Measurements from ENCODE around the gene GATAD2A.

GATAD2A gene

DNA sequence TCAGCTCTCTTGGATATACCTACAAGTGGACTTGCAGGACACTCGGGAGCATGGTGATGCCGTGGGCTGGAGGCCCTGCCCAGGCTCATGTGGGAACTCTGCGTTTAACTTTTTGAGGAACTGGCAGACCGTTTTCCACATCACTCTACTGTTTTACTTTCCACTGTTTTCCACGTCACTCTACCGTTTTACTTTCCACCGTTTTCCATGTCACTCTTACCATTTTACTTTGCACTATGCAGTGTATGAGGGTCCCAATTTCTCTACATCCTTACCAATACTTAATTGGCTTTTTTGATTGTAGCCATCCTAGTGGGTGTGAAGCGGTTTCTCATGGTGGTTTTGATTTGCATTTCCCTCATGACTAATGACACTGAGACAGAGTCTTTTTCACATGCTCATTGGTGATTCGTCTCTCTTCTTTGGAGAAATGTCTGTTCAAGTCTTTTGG, 40.5 kb downstream of the GATAD2A start:
- no peak overlapping the region for H3K4me3 ChIP-seq (ENCODE audit: low read depth, low read length)
- TF ChIP-seq POLR2A (IDR thresholded peaks at IDR 0.05; ENCODE audit: extremely low read depth, insufficient read length), result no peak
- TF ChIP-seq MYC (IDR thresholded peaks at IDR 0.05; ENCODE audit: low read depth, low read length), result no peak
- TF ChIP-seq, protein P1, sequence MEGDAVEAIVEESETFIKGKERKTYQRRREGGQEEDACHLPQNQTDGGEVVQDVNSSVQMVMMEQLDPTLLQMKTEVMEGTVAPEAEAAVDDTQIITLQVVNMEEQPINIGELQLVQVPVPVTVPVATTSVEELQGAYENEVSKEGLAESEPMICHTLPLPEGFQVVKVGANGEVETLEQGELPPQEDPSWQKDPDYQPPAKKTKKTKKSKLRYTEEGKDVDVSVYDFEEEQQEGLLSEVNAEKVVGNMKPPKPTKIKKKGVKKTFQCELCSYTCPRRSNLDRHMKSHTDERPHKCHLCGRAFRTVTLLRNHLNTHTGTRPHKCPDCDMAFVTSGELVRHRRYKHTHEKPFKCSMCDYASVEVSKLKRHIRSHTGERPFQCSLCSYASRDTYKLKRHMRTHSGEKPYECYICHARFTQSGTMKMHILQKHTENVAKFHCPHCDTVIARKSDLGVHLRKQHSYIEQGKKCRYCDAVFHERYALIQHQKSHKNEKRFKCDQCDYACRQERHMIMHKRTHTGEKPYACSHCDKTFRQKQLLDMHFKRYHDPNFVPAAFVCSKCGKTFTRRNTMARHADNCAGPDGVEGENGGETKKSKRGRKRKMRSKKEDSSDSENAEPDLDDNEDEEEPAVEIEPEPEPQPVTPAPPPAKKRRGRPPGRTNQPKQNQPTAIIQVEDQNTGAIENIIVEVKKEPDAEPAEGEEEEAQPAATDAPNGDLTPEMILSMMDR (IDR thresholded peaks at IDR 0.05; ENCODE audit: low read depth, low read length), result no peak
- TF ChIP-seq, protein P2, sequence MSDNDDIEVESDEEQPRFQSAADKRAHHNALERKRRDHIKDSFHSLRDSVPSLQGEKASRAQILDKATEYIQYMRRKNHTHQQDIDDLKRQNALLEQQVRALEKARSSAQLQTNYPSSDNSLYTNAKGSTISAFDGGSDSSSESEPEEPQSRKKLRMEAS (IDR thresholded peaks at IDR 0.05; ENCODE audit: low read depth, low read length), result no peak
- DNase-seq (ENCODE audit: low read depth), result no peak

DNA sequence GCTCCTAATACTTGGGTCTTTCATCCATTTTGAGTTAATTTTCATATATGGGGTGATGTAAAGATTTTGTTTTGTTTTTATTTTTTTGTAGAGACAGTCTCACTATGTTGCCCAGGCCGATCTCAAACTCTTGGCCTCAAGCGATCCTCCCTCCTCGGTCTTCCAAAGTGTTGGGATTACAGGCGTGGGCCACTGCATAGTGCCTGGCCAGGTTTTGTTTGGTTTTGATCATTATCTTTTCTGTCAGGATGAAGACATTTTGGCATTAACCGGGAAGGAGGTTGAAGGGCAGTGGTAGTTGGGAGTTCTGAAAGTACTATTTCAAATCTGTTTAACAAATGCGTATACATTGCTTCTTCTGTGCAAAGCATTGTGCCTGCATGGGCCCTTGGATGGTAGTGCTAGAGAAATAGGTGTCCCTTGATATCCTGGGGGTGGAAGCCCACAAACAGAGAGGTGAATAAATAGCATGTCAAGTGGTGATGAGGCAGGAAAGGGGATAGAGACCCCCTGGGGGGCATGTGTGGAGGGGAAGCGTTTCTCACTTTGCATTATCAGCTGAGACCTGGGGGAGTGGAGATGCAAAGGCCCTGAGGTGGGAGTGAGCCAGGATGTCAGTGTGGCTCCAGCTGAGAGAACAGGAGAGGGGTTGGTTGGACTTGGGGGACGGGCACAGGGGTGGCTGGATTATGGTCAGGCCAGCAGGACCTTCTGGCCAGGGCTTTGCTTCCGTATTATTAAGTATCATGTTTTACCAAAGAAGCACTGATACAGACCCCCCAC, 41.4 kb downstream of the GATAD2A start:
- TF ChIP-seq MYC (IDR thresholded peaks at IDR 0.05; ENCODE audit: low read depth, low read length), result no peak
- TF ChIP-seq, protein P1 (IDR thresholded peaks at IDR 0.05; ENCODE audit: low read depth, low read length), result no peak
- TF ChIP-seq, protein P2 (IDR thresholded peaks at IDR 0.05; ENCODE audit: low read depth, low read length), result no peak
- no peak for TF ChIP-seq POLR2A (IDR thresholded peaks at IDR 0.05; ENCODE audit: extremely low read depth, insufficient read length)
- DNase-seq (ENCODE audit: low read depth), result no peak
- no peak overlapping the region for H3K4me3 ChIP-seq (ENCODE audit: low read depth, low read length)

DNA sequence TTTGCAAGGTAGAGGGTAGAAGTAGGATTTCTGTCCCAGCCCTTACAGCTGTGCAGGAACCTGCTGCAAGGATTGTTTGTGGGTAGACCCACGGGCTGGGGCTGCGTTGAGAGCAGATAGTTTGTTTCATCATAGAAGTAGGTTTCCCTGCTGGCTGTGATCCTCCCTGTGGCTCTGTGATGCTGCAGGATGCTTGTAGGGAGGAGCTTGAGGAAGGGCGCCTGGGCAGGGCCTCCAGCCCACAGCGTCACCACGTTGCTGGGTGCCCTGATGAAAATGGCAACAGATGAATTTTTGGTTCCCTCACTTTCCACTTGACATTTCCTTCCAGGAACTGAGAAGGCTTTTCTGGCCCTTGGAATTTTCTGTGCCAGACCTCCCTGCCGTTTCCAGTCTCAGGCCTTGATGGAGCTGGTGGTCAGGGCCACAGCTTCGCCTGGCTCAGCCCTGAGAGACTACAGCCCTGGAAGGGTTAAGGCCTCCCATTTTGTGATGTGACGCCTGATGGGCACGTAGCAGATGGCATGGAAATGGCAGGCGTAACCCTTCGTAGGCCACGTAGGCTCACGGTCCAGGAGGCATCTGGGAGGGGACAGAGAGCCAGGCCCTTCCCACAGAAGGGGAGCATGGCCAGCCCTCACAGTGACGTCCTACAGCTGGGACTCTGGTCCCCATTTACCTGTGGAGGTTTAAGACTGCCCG, 42.2 kb downstream of the GATAD2A start:
- TF ChIP-seq, protein P2 (IDR thresholded peaks at IDR 0.05; ENCODE audit: low read depth, low read length), result no peak
- TF ChIP-seq MYC (IDR thresholded peaks at IDR 0.05; ENCODE audit: low read depth, low read length), result no peak
- TF ChIP-seq, protein P1 (IDR thresholded peaks at IDR 0.05; ENCODE audit: low read depth, low read length), result no peak
- no peak for TF ChIP-seq POLR2A (IDR thresholded peaks at IDR 0.05; ENCODE audit: extremely low read depth, insufficient read length)
- DNase-seq (ENCODE audit: low read depth), result peak; percentile 31
- no peak overlapping the region for H3K4me3 ChIP-seq (ENCODE audit: low read depth, low read length)

DNA sequence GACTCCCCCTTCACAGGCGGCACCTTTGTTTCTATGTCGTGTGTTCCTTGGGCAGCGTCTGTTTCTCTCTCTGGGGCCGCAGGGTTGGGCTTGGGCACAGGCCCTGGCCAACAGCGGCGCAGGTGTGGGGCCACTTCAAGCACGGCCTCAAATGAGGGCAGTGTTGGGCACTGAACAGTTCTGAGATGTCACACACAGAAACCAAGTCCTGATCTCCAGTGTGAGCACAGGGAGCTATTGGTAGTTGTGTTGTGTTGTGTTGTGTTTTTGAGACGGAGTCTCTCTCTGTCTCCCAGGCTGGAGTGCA, 42.7 kb downstream of the GATAD2A start:
- TF ChIP-seq MYC (IDR thresholded peaks at IDR 0.05; ENCODE audit: low read depth, low read length), result no peak
- no peak for TF ChIP-seq POLR2A (IDR thresholded peaks at IDR 0.05; ENCODE audit: extremely low read depth, insufficient read length)
- TF ChIP-seq, protein P1 (IDR thresholded peaks at IDR 0.05; ENCODE audit: low read depth, low read length), result no peak
- TF ChIP-seq, protein P2 (IDR thresholded peaks at IDR 0.05; ENCODE audit: low read depth, low read length), result no peak
- DNase-seq (ENCODE audit: low read depth), result no peak
- no peak overlapping the region for H3K4me3 ChIP-seq (ENCODE audit: low read depth, low read length)

DNA sequence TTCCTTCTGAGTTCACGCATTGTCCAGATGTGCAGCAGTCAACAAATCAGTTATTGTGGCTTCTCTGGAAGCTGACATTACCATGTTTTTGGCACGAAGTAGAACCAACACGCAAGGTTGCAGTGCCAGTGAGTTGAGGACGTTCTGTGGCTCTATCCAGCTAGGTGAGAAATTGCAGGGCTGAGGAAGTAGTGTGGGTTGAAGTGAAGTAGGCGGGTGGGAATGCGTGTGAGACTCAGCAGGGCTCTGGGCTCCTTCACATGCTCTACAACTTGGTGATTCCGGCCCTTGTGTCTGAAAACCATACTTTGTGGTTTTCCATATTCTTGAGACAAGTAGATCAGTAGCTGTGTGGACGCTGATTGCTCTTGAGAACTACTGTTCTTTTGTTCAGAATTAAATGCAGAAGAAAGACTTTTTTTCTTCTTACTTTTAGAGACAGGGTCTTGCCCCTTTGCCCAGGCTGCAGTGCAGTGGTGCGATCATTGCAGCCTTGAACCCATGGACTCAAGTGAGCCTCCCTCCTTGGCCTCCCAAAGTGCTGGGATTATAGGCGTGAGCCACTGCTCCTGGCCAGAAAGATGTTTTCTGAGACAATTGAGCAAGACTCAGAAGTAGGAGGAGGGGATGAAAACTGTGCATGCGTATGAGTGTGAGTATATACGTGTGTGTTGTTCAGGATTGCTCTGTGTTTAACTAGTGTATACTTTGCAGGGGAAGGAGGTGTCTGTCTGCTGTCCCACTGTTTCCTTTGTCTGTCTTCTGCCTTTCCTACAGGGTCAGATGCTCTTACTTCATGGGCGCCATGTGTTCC, 46.2 kb downstream of the GATAD2A start:
- TF ChIP-seq, protein P2 (IDR thresholded peaks at IDR 0.05; ENCODE audit: low read depth, low read length), result no peak
- TF ChIP-seq, protein P1 (IDR thresholded peaks at IDR 0.05; ENCODE audit: low read depth, low read length), result no peak
- TF ChIP-seq MYC (IDR thresholded peaks at IDR 0.05; ENCODE audit: low read depth, low read length), result no peak
- no peak for TF ChIP-seq POLR2A (IDR thresholded peaks at IDR 0.05; ENCODE audit: extremely low read depth, insufficient read length)
- no peak for DNase-seq (ENCODE audit: low read depth)
- no peak overlapping the region for H3K4me3 ChIP-seq (ENCODE audit: low read depth, low read length)
